K562 (cell line): ENCODE measurements around the gene MRO. TPM values are rescaled to one million over a fixed set of nuclear protein-coding genes. Genes with fewer than 3 reads are reported as not detected.

Experiments
- ATAC-seq: fragments of 200-7000 bp; cut with Tn5 transposase; 3 replicates; pipeline ENCODE4 v1.9.1; 2020; ENCODE audit warnings: moderate library complexity
- BruUV-seq: library from RNA; stranded (reverse); fragments of 400-500 nt; replicated peaks from 2 replicates; lab custom pipeline; 2021; lab: Mats Ljungman, UMichigan
- CTCF ChIA-PET: fragments of 300-600 bp; formaldehyde crosslinking; extraction: SDS; loops from one replicate; lab custom pipeline; 2021; ENCODE audit warnings: low intra/inter-chr PET ratio; lab: Yijun Ruan, JAX
- POLR2A ChIA-PET: fragments of 300-600, 350-650 bp; sonication (Branson Sonifier 250); formaldehyde crosslinking; extraction: SDS; loops from one replicate; lab custom pipeline; 2021; ENCODE audit warnings: antibody characterized with exemption, inconsistent platforms; lab: Yijun Ruan, JAX
- DNase-seq, 4 experiments: peaks; one replicate each; pipeline versions ENCODE4 v3.0.0 to v3.0.0-alpha.2; 2011 to 2018; ENCODE audit warnings: low spot score in 3 of 4, mixed read lengths in 3 of 4; ENCODE audit errors: extremely low read depth in 1 of 4
- FAIRE-seq: peaks from 2 replicates; lab custom pipeline; 2011; peaks lifted over from hg19 to GRCh38; lab: Jason Lieb, UNC
- H2AFZ ChIP-seq: 2 replicates; pipeline ENCODE4 v1.6.0; 2011; ENCODE audit warnings: low read depth, low read length, control low read depth, inconsistent platforms
- H3K27ac ChIP-seq: fragments of 200-600 bp; 3 replicates; pipeline ENCODE4 v1.8.0; 2011; ENCODE audit warnings: low read depth, mild to moderate bottlenecking, control low read depth, inconsistent platforms, low read length, moderate library complexity, mixed read lengths; ENCODE audit errors: extremely low read depth
- H3K27me3 ChIP-seq, 2 experiments: fragments of 300-600 bp in 1 of 2; 2 replicates in 1 of 2; 3 replicates in 1 of 2; pipeline versions ENCODE4 v1.6.0 to v1.8.0; 2011; ENCODE audit warnings: inconsistent platforms in 2 of 2, low read length in 2 of 2, mild to moderate bottlenecking in 1 of 2, mixed read lengths in 1 of 2, moderate library complexity in 1 of 2; ENCODE audit not compliant: control insufficient read depth in 2 of 2, insufficient read depth in 2 of 2
- H3K36me3 ChIP-seq: fragments of 300-600 bp; 3 replicates; pipeline ENCODE4 v1.8.0; 2011; ENCODE audit warnings: mild to moderate bottlenecking, low read length, inconsistent platforms; ENCODE audit not compliant: control insufficient read depth, insufficient read depth
- H3K4me1 ChIP-seq, 2 experiments: fragments of 200-600 bp in 1 of 2; replicated peaks in 1 of 2; 2 replicates in 1 of 2; 3 replicates in 1 of 2; pipeline versions ENCODE4 v1.5.1 to v1.8.0; 2011; ENCODE audit warnings: inconsistent platforms in 2 of 2, low read length in 2 of 2, mild to moderate bottlenecking in 1 of 2, mixed read lengths in 1 of 2, moderate library complexity in 1 of 2; ENCODE audit not compliant: control insufficient read depth in 2 of 2, insufficient read depth in 2 of 2
- H3K4me2 ChIP-seq: 2 replicates; pipeline ENCODE4 v1.6.1; 2011; ENCODE audit warnings: low read length, control low read depth, inconsistent platforms, mixed read lengths; ENCODE audit not compliant: insufficient read depth
- H3K4me3 ChIP-seq: fragments of 200-600 bp; sonication (generic), shearing (Covaris generic); 2 replicates; pipeline ENCODE4 v1.5.1; 2016; ENCODE audit warnings: control low read depth, inconsistent platforms
- H3K79me2 ChIP-seq: fragments of 200-600 bp; 3 replicates; pipeline ENCODE4 v1.8.0; 2011; ENCODE audit warnings: low read length, inconsistent platforms; ENCODE audit not compliant: control insufficient read depth, insufficient read depth
- H3K9ac ChIP-seq, 2 experiments: 2 replicates each; pipeline versions ENCODE4 v1.6.0 to v1.6.1; 2011; ENCODE audit warnings: low read depth in 2 of 2, low read length in 2 of 2, control low read depth in 1 of 2, inconsistent platforms in 1 of 2, mild to moderate bottlenecking in 1 of 2, mixed read lengths in 1 of 2; ENCODE audit not compliant: insufficient read depth in 1 of 2
- H3K9me1 ChIP-seq: one replicate; pipeline ENCODE4 v1.6.0; 2011; ENCODE audit warnings: inconsistent platforms, mild to moderate bottlenecking, low read length, moderate library complexity; ENCODE audit not compliant: control insufficient read depth, insufficient read depth
- H3K9me3 ChIP-seq: replicated peaks from 2 replicates; pipeline ENCODE4 v1.5.1; 2011; ENCODE audit warnings: low read depth, low read length, inconsistent platforms; ENCODE audit not compliant: control insufficient read depth, insufficient read depth
- H4K20me1 ChIP-seq: replicated peaks from 2 replicates; pipeline ENCODE4 v1.6.1; 2011; ENCODE audit warnings: low read length, inconsistent platforms, mixed read lengths; ENCODE audit not compliant: control insufficient read depth, insufficient read depth
- CBX1 ChIP-seq: sonication (generic); IDR thresholded peaks from 2 replicates; pipeline ENCODE4 v1.6.1; 2016; ENCODE audit warnings: antibody characterized with exemption, low read depth, mild to moderate bottlenecking
- EP300 ChIP-seq: IDR thresholded peaks from 2 replicates; pipeline ENCODE4 v1.6.1; 2012; ENCODE audit warnings: low read length, improper control_type of control experiment
- GTF3C2 ChIP-seq: IDR thresholded peaks from 3 replicates; pipeline ENCODE4 v1.6.1; 2011; ENCODE audit warnings: borderline replicate concordance, mild to moderate bottlenecking, moderate library complexity; ENCODE audit not compliant: insufficient read length; ENCODE audit errors: extremely low read depth
- PATZ1 ChIP-seq: fragments of 250-450 bp; sonication (Bioruptor Pico); IDR thresholded peaks from 2 replicates; pipeline ENCODE4 v1.5.0; 2020; ENCODE audit warnings: mild to moderate bottlenecking, borderline replicate concordance
- SP1 ChIP-seq: sonication (generic); formaldehyde crosslinking; IDR thresholded peaks from 2 replicates; pipeline ENCODE4 v1.8.1; 2022; ENCODE audit warnings: mild to moderate bottlenecking, missing genetic modification reagents
- TAF1 ChIP-seq: IDR thresholded peaks from 2 replicates; pipeline ENCODE4 v1.6.1; 2011; ENCODE audit warnings: mild to moderate bottlenecking, low read length, moderate library complexity; ENCODE audit not compliant: insufficient read depth, control insufficient read depth, severe bottlenecking; ENCODE audit errors: extremely low read depth
- ZBTB2 ChIP-seq: fragments of 450-650 bp; IDR thresholded peaks from 2 replicates; pipeline ENCODE4 v1.6.1; 2016; ENCODE audit warnings: antibody characterized with exemption
- ZBTB49 ChIP-seq: sonication (generic); formaldehyde crosslinking; IDR thresholded peaks from 2 replicates; pipeline ENCODE4 v1.8.0; 2022; ENCODE audit warnings: missing genetic modification reagents, mild to moderate bottlenecking, borderline replicate concordance
- ZBTB7A ChIP-seq: IDR thresholded peaks from 2 replicates; pipeline ENCODE4 v1.6.1; 2011; ENCODE audit warnings: low read depth, mild to moderate bottlenecking, low read length, moderate library complexity, borderline replicate concordance; ENCODE audit not compliant: control insufficient read depth
- ZNF140 ChIP-seq: fragments of 250-450 bp; sonication (Bioruptor Pico); IDR thresholded peaks from 2 replicates; pipeline ENCODE4 v1.8.0; 2021; ENCODE audit warnings: moderate library complexity, mild to moderate bottlenecking, inconsistent platforms
- ZNF174 ChIP-seq: fragments of 250-450 bp; sonication (Bioruptor Pico); IDR thresholded peaks from 2 replicates; pipeline ENCODE4 v1.4.0; 2020; ENCODE audit warnings: mild to moderate bottlenecking
- ZNF668 ChIP-seq: fragments of 250-450 bp; sonication (Bioruptor Pico); IDR thresholded peaks from 2 replicates; pipeline ENCODE4 v1.8.0; 2022; ENCODE audit warnings: mild to moderate bottlenecking, inconsistent platforms
- ZNF780A ChIP-seq: fragments of 250-450 bp; sonication (Bioruptor Pico); IDR thresholded peaks from 2 replicates; pipeline ENCODE4 v1.5.0; 2021; ENCODE audit warnings: mild to moderate bottlenecking
- WGBS: fragments of 100-300 bp; shearing (Covaris generic); methylation state at CpG from one replicate; pipeline ENCODE4 v1.1.6; 2016; ENCODE audit warnings: low coverage, mixed read lengths; ENCODE audit not compliant: insufficient coverage; ENCODE audit errors: missing lambda C conversion rate; 5-methylcytosine and 5-hydroxymethylcytosine counted together
- in situ Hi-C: fragments of 300-500 bp; cut with MboI; formaldehyde crosslinking; loops from 4 replicates; pipeline ENCODE4 v1.15.0; 2018; ENCODE audit warnings: inconsistent platforms, mixed read lengths
- intact Hi-C: fragments of 100-400 bp; cut with micrococcal nuclease; formaldehyde crosslinking; loops from 2 replicates; pipeline ENCODE4 v1.14.2; 2022
- polyA plus RNA-seq, 8 experiments: library from polyadenylated mRNA; depleted of rRNA in 4 of 8; stranded (reverse) in 5 of 8; unstranded in 3 of 8; fragments of >200 nt; fragmentation: Nextera tagmentation in 2 of 8; fragmentation: Illumina TruSeq in 1 of 8; extraction: Ambion mirVana in 2 of 8; extraction: Trizol in 1 of 8; gene quantifications; 2 replicates each; pipeline versions ENCODE4 v1.2.1 to v1.2.3, GENCODE V29; 2011 to 2014; ENCODE audit warnings: inconsistent platforms in 1 of 8, missing spikeins in 1 of 8
- total RNA-seq, 7 experiments: library from RNA; depleted of rRNA in 6 of 7; stranded (reverse); fragments of >200 nt in 6 of 7; fragmentation: Illumina TruSeq in 2 of 7; extraction: Trizol in 2 of 7; gene quantifications; 2 replicates each; pipeline versions ENCODE4 v1.2.1 to v1.2.3, GENCODE V29; 2011 to 2021; ENCODE audit warnings: low replicate concordance in 1 of 7

Gene MRO
- total and polyA plus RNA-seq, 9 of the 15 experiments (the other 6 are each of a cell fraction or from before 2014, with no cell fraction given), result 0.06 TPM; not detected in 8

GRCh38 chr18:50749421-50749820 lies 70.4 kb downstream of the MRO start:
- FAIRE-seq, result no peak
- Histone ChIP-seq H3K36me3 (no peaks in the 10 kb centered on the region), H3K9me1 (no peaks in the 10 kb centered on the region), H3K4me3 (no peak overlapping the region), H3K27ac (no peak overlapping the region), H3K27me3 (peaks cover 0 to 12% of the 10 kb centered on the region in 2 experiments; a peak in 1 of 5 replicates), H3K9ac (no peak overlapping the region), H3K9me3 (no peaks in the 10 kb centered on the region), H2AFZ (no peak overlapping the region), H4K20me1 (no peaks in the 10 kb centered on the region), H3K4me2 (no peak overlapping the region), H3K4me1 (no peaks in the 10 kb centered on the region), H3K79me2 (no peaks in the 10 kb centered on the region)
- intact Hi-C loops (no loop called here), in situ Hi-C loops (no loop called here)
- ChIA-PET CTCF (no interaction called here), POLR2A (interaction anchor here (0.6 kb wide), 1 partner anchor 358 kb away, joined by 3 read pairs; no protein-coding TSS in a partner anchor)
- no TSS peak for BruUV-seq
- no peak for DNase-seq
- no peak for ATAC-seq
- WGBS, result 4% methylated on average over 5 of the region's 5 CpGs
- TF ChIP-seq ZNF140 (no peak), ZBTB49 (CRISPR knock-in tag) (no peak), EP300 (no peak), ZNF780A (no peak), ZBTB7A (no peak), ZBTB2 (no peak), SP1 (no peak), PATZ1 (CRISPR knock-in tag) (no peak), CBX1 (no peak), TAF1 (no peak), ZNF668 (CRISPR knock-in tag) (no peak), ZNF174 (CRISPR knock-in tag) (no peak), GTF3C2 (no peak)
